Muscle layer of colon (tissue), 2 donors: ENCODE results near the gene XCR1.
"Not testable (repeated sequence)": the region's sequence is repeated elsewhere in the genome, so short reads cannot be mapped to it uniquely, and the experiment has no call there.

Source experiments
- H3K27ac ChIP-seq: one replicate; pipeline ENCODE4 v1.7.0; 2013; ENCODE audit warnings: low read depth, mild to moderate bottlenecking, low read length, moderate library complexity
- H3K27me3 ChIP-seq, 2 donors: one replicate each; pipeline ENCODE4 v1.7.0; 2013; ENCODE audit warnings: low read length in 2 of 2, mild to moderate bottlenecking in 2 of 2; ENCODE audit not compliant: insufficient read depth in 2 of 2, control insufficient read depth in 1 of 2
- H3K36me3 ChIP-seq: one replicate; pipeline ENCODE4 v1.7.0; 2013; ENCODE audit warnings: mild to moderate bottlenecking, low read length; ENCODE audit not compliant: insufficient read depth
- H3K4me1 ChIP-seq: one replicate; pipeline ENCODE4 v1.7.0; 2013; ENCODE audit warnings: mild to moderate bottlenecking, low read length; ENCODE audit not compliant: insufficient read depth
- H3K4me3 ChIP-seq, 2 donors: one replicate each; pipeline ENCODE4 v1.7.0; 2013; ENCODE audit warnings: low read length in 2 of 2, low read depth in 1 of 2, mild to moderate bottlenecking in 1 of 2, moderate library complexity in 1 of 2
- H3K9ac ChIP-seq: one replicate; pipeline ENCODE4 v1.7.0; 2013; ENCODE audit warnings: low read length
- H3K9me3 ChIP-seq: one replicate; pipeline ENCODE4 v1.7.0; 2013; ENCODE audit warnings: mild to moderate bottlenecking, low read length
- donor health status: abdominal sarcoma.
- donor health status: Adenocarcinoma of cecum.

The XCR1 gene

DNA sequence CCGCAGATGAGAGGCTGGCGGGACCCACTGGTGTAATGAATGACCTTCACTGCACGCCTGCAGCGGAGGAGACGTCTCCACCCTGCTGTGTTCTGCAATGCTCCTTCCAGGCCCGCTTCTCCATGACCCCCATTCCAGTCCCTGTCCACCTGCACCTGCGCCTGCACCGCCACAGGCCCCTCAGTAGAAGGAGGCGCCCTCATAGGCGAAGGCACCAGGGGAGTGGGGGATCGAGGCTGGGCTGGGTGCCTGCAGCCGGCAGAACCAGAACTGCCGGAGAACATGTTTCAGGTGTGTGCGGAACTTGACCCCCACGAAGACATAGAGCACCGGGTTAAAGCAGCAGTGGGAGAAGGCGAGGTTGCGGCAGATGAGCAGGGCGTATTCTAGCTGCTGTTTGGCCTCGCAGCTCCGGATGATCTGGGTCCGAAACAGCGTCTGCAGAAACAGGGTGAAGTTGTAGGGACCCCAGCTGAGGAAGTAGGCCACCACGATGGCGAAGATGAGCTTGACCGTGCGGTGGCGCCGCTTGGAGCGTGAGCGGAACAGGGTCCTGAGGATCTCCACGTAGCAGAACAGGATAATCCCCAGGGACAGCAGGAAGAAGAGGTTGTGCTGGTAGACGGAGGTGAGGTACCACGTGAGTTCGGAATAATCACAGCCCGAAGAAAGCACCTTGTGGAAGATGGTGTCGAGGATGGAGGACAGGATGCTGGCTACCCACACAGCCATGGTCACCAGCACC, 6.3 kb downstream of the XCR1 start:
- Histone ChIP-seq H3K27ac (no peak overlapping the region), H3K27me3 (no peaks in the 10 kb centered on the region), H3K4me1 (no peaks in the 10 kb centered on the region), H3K9me3 (no peaks in the 10 kb centered on the region), H3K36me3 (no peaks in the 10 kb centered on the region), H3K4me3 (no peak overlapping the region), H3K9ac (no peak overlapping the region)

DNA sequence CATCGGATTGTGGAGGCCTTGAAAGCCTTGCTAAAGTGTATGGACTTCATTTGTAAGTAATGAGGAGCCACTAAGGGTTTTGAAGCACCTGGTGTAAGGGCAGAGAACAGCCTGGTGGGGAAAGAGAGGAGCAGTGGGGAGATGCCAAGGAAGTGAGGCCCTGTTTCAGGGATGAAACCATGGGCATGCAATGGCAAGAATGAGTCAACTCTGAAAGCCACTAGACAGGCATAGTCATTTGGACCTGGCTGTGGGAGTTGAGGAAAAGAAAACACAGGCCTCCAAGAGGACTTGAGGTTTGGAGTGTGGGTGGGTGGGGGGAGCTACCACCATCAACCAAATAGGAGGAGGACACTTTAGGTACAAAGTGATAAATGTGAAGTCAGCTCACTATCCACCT, 7.6 kb downstream of the XCR1 start:
- no peak overlapping the region for H3K9ac ChIP-seq
- no peak overlapping the region for H3K27ac ChIP-seq
- no peaks in the 10 kb centered on the region for H3K4me1 ChIP-seq
- H3K27me3 ChIP-seq = no peaks in the 10 kb centered on the region
- no peaks in the 10 kb centered on the region for H3K9me3 ChIP-seq
- no peaks in the 10 kb centered on the region for H3K36me3 ChIP-seq
- no peak overlapping the region for H3K4me3 ChIP-seq

DNA sequence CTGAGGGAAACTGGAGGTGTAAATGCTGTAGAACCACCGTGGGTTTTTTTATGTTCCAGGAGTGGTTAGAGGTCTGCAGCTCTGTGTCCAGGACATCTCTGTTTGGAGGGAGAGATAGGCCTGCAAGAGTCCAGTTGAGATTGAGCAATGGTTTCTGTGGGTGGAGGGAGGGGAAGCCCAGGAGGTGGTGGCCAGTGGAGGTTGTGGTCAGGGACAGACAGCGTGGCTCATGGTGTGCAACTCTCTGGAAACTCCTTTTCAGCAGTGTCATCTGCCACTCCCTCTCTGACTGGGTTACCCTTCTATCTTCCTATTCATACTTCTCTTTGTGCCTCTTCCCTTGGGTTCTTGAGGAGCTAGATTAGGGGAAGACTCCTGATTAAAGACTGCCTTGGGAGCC, 9.6 kb downstream of the XCR1 start:
- H3K4me3 ChIP-seq = no peak overlapping the region
- no peaks in the 10 kb centered on the region for H3K36me3 ChIP-seq
- H3K9me3 ChIP-seq = no peaks in the 10 kb centered on the region
- no peaks in the 10 kb centered on the region for H3K4me1 ChIP-seq
- H3K27me3 ChIP-seq = no peaks in the 10 kb centered on the region
- H3K9ac ChIP-seq = no peak overlapping the region
- H3K27ac ChIP-seq = no peak overlapping the region

DNA sequence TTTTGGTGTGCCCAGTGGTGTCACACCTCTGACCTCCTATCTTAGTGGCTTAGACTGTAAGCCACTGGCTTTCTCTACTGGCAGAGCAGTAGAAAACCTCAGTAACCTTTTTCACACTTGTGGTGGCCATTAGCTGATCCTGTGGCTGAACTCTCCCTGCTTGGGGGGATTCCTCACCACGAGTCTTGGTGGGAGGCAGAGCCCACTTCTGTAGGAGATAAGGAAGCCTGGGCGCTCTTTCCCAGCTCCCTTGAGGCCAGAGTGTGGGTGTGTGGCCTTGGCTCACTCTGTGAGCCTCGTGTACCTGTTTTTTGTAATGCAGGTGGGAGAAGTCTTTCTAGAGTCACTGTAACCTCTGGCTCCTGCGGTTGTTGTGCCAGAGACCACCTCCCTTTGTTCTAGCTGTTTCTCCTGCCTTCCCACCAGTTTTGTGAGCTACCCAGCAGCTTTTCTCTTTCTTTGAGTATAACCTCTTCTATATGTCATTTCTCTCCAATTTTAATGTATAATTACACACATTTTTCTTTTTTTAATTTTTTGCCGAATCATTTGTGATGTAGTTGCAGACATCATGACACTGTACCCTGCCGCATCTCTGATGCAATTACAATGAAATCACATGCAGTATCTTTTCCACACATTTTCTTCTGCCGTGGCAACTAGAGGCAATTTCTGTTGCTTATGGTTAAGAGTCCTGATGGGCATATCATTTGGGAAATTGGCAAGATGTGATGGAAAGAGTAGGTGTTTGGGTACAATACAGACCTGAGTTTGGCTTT, 13.8 kb downstream of the XCR1 start:
- Histone ChIP-seq H3K9ac (no peak overlapping the region), H3K4me3 (no peak overlapping the region), H3K4me1 (no peaks in the 10 kb centered on the region), H3K36me3 (no peaks in the 10 kb centered on the region), H3K9me3 (no peaks in the 10 kb centered on the region), H3K27me3 (no peaks in the 10 kb centered on the region), H3K27ac (no peak overlapping the region)

DNA sequence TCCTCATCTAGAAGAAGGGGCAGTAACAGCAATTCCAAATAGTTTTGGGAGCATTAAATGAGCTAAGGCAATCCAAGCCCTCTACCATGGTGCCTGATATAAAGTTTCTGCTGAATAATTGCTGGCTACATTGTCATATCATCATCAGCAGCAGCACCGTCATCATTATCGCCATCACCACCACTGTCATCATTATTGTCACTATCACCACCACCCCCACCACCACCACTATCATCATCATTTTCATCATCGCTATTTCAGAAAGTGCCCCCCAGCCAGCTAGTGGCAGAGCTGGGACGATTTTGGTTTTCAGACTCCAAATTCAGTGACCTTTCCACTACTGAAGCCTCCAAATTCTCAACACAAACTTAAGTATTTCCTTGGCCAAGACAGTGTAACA, 15.0 kb downstream of the XCR1 start:
- no peaks in the 10 kb centered on the region for H3K36me3 ChIP-seq
- H3K27ac ChIP-seq = no peak overlapping the region
- no peaks in the 10 kb centered on the region for H3K9me3 ChIP-seq
- H3K27me3 ChIP-seq = no peaks in the 10 kb centered on the region
- no peak overlapping the region for H3K9ac ChIP-seq
- no peak overlapping the region for H3K4me3 ChIP-seq
- no peaks in the 10 kb centered on the region for H3K4me1 ChIP-seq

DNA sequence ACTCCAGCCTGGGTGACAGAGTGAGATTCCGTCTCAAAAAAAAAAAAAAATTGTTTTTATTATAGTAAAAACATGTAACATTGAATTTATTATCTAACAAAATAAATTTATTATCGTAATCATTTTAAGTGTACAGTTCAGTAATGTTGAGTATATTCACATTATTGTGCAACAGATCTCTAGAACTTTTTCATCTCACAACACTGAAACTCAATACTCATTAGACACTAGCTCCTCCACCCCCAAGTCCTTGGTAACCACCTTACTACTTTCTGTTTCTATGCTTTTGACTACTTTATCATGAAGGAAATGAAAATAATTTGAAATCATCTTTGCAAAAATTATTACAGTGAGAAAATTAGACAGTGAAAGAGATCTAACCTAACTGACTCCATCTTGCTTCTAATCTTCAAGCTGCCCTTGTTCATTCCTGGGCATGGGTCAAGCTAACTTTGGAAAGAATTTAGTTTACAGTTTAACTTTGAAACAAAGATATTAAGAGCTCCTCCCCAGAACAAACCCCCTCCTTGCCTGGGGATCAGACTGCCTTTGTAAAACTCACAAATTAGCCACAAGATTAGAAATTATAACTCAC, 16.7 kb downstream of the XCR1 start:
- H3K27ac ChIP-seq = no peak overlapping the region
- H3K4me1 ChIP-seq = peaks cover 9% of the 10 kb centered on the region
- no peaks in the 10 kb centered on the region for H3K9me3 ChIP-seq
- no peak overlapping the region for H3K4me3 ChIP-seq
- no peaks in the 10 kb centered on the region for H3K27me3 ChIP-seq
- no peak overlapping the region for H3K9ac ChIP-seq
- no peaks in the 10 kb centered on the region for H3K36me3 ChIP-seq

DNA sequence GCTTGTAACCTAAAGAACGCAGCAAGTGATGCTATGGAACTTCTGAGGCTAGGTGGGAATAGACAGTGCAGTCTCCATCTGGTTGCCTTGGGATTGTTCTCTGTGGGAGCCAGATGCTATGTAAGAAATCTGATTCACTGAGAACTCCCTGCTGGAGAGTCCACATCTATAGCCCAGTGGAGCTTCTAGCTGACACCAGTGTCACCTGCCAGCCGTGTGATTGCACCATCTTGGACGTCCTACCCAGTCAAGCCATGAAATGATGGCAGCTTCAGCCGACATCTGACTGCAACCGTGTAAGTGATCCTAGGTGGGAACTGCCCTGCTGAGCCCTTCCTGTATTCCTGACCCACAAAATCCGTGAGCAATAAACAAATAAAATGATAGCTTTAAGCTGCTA, 19.2 kb downstream of the XCR1 start:
- no peak overlapping the region for H3K4me3 ChIP-seq
- no peak overlapping the region for H3K9ac ChIP-seq
- no peaks in the 10 kb centered on the region for H3K27me3 ChIP-seq
- H3K9me3 ChIP-seq = no peaks in the 10 kb centered on the region
- no peaks in the 10 kb centered on the region for H3K36me3 ChIP-seq
- no peak overlapping the region for H3K27ac ChIP-seq
- peaks cover 9% of the 10 kb centered on the region for H3K4me1 ChIP-seq

DNA sequence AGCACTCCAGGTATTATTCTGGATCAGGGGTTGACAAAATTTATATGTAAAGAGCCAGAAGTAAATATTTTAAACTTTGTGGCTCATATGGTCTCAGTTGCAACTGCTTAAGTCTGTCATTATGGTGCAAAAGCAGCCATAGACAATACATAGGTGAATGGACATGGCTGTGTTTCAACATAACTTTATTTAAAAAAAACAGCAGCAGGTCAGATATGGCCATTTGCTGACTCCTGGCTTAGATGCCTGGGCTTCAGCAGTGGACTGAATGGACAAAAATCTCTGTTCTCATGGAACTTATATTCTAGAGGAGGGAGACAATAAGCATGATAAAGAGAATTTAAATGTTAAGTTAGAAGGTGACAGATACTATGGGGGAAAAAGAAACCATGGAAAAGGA, 20.0 kb downstream of the XCR1 start:
- no peaks in the 10 kb centered on the region for H3K27me3 ChIP-seq
- no peak overlapping the region for H3K4me3 ChIP-seq
- H3K9me3 ChIP-seq = no peaks in the 10 kb centered on the region
- H3K27ac ChIP-seq = no peak overlapping the region
- H3K4me1 ChIP-seq = peaks cover 9% of the 10 kb centered on the region
- no peak overlapping the region for H3K9ac ChIP-seq
- H3K36me3 ChIP-seq = no peaks in the 10 kb centered on the region

DNA sequence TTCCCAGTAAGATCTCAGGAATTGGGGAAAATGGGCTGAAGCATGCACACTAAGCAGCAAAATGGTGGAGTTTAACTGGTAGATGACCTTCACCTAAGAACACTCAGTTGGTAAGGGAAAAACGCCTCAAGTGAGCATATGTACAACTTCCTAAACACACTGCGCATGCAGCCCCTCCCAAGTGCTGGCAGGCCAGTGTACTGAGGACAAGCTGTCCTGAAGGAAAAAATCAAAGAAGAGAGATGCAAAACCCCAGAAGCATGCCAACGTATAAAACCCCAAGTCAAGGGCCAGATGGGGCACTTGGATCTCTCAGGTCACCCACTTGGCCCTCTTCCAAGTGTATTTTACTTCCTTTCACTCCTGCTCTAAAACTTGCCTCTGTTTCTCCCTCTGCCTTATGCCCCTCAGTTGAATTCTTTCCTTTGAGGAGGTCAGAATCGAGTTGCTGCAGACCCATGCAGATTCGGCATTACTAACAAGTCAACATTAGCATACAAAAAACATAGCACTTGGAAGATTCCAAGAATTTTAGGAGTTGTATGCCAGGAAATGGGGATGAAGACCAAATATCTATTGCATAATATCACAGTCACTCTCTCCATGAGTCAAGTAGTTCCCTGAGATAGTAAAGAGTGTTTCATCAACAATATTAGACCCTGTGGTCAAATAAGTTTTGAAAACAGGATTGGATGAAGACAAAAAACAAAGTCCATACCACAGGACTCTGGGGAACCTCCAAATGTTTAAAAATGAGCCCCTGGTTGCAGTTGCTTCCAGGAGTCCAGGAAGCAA, 20.8 kb downstream of the XCR1 start:
- no peaks in the 10 kb centered on the region for H3K36me3 ChIP-seq
- H3K9ac ChIP-seq = no peak overlapping the region
- no peak overlapping the region for H3K27ac ChIP-seq
- no peaks in the 10 kb centered on the region for H3K27me3 ChIP-seq
- H3K4me1 ChIP-seq = peaks cover 9% of the 10 kb centered on the region
- no peak overlapping the region for H3K4me3 ChIP-seq
- no peaks in the 10 kb centered on the region for H3K9me3 ChIP-seq

DNA sequence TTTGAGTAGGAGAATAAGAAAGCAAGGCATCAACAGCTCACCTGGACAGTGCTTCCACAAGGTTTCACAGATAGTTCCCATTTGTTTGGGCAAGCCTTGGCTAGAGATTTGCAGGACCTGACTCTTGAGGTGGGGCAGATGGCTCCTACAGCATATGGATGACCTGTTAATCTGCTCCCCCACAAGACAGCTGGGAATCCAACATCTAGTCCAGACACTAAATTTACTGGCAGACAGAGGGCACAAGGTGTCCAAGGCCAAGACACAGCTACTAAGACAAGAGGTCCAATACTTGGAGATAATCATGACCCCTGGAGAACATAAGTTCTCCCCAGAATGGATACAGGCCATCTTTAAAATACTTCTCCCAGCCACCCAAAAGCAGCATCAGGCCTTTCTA, 23.6 kb downstream of the XCR1 start:
- not testable (repeated sequence) for H3K9ac ChIP-seq, H3K9me3 ChIP-seq, H3K4me3 ChIP-seq, H3K27me3 ChIP-seq, H3K4me1 ChIP-seq, H3K27ac ChIP-seq, H3K36me3 ChIP-seq

DNA sequence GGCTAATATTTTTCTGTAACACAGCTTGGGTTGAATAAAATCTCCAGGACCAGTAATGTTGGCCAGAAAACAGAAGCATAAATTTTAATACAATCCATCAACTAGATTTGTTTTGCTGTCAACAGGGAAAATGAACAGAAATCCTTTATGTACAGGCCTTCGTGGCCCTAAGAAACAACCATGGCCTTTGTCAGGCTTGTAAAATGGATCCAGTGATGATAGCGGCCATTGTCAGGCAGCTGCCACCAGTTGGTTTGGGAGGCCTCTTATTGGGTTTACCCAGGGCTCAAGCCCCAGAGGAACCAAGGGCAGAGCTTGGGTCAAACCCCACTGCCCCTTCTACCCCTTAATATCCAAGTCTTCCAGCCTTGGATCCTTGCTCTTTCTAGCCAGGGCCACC, 26.1 kb downstream of the XCR1 start:
- Histone ChIP-seq H3K27me3 (no peaks in the 10 kb centered on the region), H3K36me3 (no peaks in the 10 kb centered on the region), H3K4me1 (peaks cover 5% of the 10 kb centered on the region), H3K4me3 (no peak overlapping the region), H3K9ac (no peak overlapping the region), H3K9me3 (no peaks in the 10 kb centered on the region), H3K27ac (no peak overlapping the region)
